ENCODE data around the gene MRPS7. TPM values are rescaled to one million over a fixed set of nuclear protein-coding genes. Genes with fewer than 3 reads are reported as not detected.

Gene MRPS7
- total and polyA plus RNA-seq, 9 of the 15 experiments (the other 6 are each of a cell fraction or from before 2014, with no cell fraction given): 107 to 244 (median 132) TPM

DNA sequence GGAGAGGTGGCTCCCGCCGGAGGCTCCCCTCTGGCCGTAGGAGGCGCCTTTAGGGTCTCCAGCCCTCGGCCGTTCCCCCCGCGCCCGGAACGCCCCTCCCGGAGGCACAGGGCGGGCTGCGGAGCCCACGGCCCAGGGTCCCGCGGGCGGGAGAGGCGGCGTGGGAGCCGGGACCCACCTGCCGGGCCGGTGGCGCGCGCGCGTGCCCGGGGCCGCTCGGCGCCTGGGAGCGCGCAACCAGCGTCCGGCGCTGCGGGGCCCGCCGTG, 9.2 kb downstream of the MRPS7 start, which contains the start of gene MIF4GD (continued):
- TF ChIP-seq, protein P1, sequence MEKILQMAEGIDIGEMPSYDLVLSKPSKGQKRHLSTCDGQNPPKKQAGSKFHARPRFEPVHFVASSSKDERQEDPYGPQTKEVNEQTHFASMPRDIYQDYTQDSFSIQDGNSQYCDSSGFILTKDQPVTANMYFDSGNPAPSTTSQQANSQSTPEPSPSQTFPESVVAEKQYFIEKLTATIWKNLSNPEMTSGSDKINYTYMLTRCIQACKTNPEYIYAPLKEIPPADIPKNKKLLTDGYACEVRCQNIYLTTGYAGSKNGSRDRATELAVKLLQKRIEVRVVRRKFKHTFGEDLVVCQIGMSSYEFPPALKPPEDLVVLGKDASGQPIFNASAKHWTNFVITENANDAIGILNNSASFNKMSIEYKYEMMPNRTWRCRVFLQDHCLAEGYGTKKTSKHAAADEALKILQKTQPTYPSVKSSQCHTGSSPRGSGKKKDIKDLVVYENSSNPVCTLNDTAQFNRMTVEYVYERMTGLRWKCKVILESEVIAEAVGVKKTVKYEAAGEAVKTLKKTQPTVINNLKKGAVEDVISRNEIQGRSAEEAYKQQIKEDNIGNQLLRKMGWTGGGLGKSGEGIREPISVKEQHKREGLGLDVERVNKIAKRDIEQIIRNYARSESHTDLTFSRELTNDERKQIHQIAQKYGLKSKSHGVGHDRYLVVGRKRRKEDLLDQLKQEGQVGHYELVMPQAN (IDR thresholded peaks at IDR 0.05; ENCODE audit: borderline replicate concordance): no peak
- no peak for TF ChIP-seq TEAD4 (IDR thresholded peaks at IDR 0.05; ENCODE audit: low read length)
- no peak for TF ChIP-seq TEAD4 (CRISPR knock-in tag; IDR thresholded peaks at IDR 0.05; ENCODE audit: borderline replicate concordance)
- no peak for TF ChIP-seq CREB1 (IDR thresholded peaks at IDR 0.05)
- no peak for TF ChIP-seq CREB1 (CRISPR knock-in tag; IDR thresholded peaks at IDR 0.05)
- no peak for TF ChIP-seq ZSCAN32 (CRISPR knock-in tag; IDR thresholded peaks at IDR 0.05)
- TF ChIP-seq SUPT5H (IDR thresholded peaks at IDR 0.05): 0 out of 2 replicates have a peak, but pooled peaks have one; percentile 6
- TF ChIP-seq ETV1 (tag; conservative IDR thresholded peaks at IDR 0.05; ENCODE audit: low read depth): no peak
- 0 out of 2 replicates have a peak, but pooled peaks have one; percentile 26 for TF ChIP-seq ZNF140 (CRISPR knock-in tag; IDR thresholded peaks at IDR 0.05)
- TF ChIP-seq JUNB (CRISPR knock-in tag; conservative IDR thresholded peaks at IDR 0.05): no peak
- TF ChIP-seq ZNF146 (CRISPR knock-in tag; IDR thresholded peaks at IDR 0.05; ENCODE audit: unreplicated experiment): no peak
- no peak for TF ChIP-seq POLR2H (tag; IDR thresholded peaks at IDR 0.05; ENCODE audit: low read depth)
- no peak for TF ChIP-seq RB1 (IDR thresholded peaks at IDR 0.05; ENCODE audit: low read depth)
- TF ChIP-seq RBM39 (optimal IDR thresholded peaks at IDR 0.05; ENCODE audit: low read depth, low read length): no peak
- TF ChIP-seq, protein P2, sequence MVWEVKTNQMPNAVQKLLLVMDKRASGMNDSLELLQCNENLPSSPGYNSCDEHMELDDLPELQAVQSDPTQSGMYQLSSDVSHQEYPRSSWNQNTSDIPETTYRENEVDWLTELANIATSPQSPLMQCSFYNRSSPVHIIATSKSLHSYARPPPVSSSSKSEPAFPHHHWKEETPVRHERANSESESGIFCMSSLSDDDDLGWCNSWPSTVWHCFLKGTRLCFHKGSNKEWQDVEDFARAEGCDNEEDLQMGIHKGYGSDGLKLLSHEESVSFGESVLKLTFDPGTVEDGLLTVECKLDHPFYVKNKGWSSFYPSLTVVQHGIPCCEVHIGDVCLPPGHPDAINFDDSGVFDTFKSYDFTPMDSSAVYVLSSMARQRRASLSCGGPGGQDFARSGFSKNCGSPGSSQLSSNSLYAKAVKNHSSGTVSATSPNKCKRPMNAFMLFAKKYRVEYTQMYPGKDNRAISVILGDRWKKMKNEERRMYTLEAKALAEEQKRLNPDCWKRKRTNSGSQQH (CRISPR knock-in tag; IDR thresholded peaks at IDR 0.05): no peak
- TF ChIP-seq ZNF644 (tag; IDR thresholded peaks at IDR 0.05; ENCODE audit: low read depth): peak; percentile 69
- TF ChIP-seq CCNT2 (IDR thresholded peaks at IDR 0.05; ENCODE audit: borderline replicate concordance, extremely low read depth, insufficient read length, low read depth, low read length): no peak
- no peak for TF ChIP-seq HNRNPUL1 (IDR thresholded peaks at IDR 0.05; ENCODE audit: low read length)
- TF ChIP-seq PURB (CRISPR knock-in tag; IDR thresholded peaks at IDR 0.05; ENCODE audit: low read depth): no peak
- peak; percentile 68 for TF ChIP-seq POLR2G (IDR thresholded peaks at IDR 0.05; ENCODE audit: low read depth, low read length)
- no peak for TF ChIP-seq TAF9B (IDR thresholded peaks at IDR 0.05; ENCODE audit: partially characterized antibody)
- no peak for TF ChIP-seq RBM34 (IDR thresholded peaks at IDR 0.05; ENCODE audit: borderline replicate concordance, insufficient read depth, low read length)
- TF ChIP-seq, protein P3, sequence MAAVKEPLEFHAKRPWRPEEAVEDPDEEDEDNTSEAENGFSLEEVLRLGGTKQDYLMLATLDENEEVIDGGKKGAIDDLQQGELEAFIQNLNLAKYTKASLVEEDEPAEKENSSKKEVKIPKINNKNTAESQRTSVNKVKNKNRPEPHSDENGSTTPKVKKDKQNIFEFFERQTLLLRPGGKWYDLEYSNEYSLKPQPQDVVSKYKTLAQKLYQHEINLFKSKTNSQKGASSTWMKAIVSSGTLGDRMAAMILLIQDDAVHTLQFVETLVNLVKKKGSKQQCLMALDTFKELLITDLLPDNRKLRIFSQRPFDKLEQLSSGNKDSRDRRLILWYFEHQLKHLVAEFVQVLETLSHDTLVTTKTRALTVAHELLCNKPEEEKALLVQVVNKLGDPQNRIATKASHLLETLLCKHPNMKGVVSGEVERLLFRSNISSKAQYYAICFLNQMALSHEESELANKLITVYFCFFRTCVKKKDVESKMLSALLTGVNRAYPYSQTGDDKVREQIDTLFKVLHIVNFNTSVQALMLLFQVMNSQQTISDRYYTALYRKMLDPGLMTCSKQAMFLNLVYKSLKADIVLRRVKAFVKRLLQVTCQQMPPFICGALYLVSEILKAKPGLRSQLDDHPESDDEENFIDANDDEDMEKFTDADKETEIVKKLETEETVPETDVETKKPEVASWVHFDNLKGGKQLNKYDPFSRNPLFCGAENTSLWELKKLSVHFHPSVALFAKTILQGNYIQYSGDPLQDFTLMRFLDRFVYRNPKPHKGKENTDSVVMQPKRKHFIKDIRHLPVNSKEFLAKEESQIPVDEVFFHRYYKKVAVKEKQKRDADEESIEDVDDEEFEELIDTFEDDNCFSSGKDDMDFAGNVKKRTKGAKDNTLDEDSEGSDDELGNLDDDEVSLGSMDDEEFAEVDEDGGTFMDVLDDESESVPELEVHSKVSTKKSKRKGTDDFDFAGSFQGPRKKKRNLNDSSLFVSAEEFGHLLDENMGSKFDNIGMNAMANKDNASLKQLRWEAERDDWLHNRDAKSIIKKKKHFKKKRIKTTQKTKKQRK (IDR thresholded peaks at IDR 0.05; ENCODE audit: borderline replicate concordance, low read depth, low read length): no peak
- no peak for TF ChIP-seq KDM4B (IDR thresholded peaks at IDR 0.05; ENCODE audit: borderline replicate concordance in 2 of 2, low read depth in 1 of 2)
- peak; percentile 77; the same call in 1 of the 2 replicates for TF ChIP-seq PHF8 (IDR thresholded peaks at IDR 0.05; ENCODE audit: borderline replicate concordance, low read length)

Measured in K562 (cell line).